Measurements from ENCODE around the gene MPPE1. TPM values are rescaled to one million over a fixed set of nuclear protein-coding genes. Genes with fewer than 3 reads are reported as not detected.

The MPPE1 gene
- total RNA-seq, 2 donors from 2014 or later: 22.3 to 40.5 TPM

GRCh38 chr18:11872479-11873136 is 35.5 kb downstream of the MPPE1 start:
- no peak overlapping the region for H3K4me3 ChIP-seq
- H3K27me3 ChIP-seq (replicated peaks; ENCODE audit: insufficient read depth): no peaks in the 10 kb centered on the region
- H3K27ac ChIP-seq: no peak overlapping the region
- DNase-seq (ENCODE audit: low spot score) (no peak), ATAC-seq (ENCODE audit: insufficient number of reproducible peaks, low FRiP score, low read depth) (no peak)
- H3K9me3 ChIP-seq: no peaks in the 10 kb centered on the region
- H3K36me3 ChIP-seq: no peaks in the 10 kb centered on the region
- peak; percentile 29 for TF ChIP-seq CTCF (IDR thresholded peaks at IDR 0.05)
- H3K4me1 ChIP-seq (ENCODE audit: control insufficient read depth in 1 of 2, low read depth in 2 of 2): no peaks in the 10 kb centered on the region

DNA sequence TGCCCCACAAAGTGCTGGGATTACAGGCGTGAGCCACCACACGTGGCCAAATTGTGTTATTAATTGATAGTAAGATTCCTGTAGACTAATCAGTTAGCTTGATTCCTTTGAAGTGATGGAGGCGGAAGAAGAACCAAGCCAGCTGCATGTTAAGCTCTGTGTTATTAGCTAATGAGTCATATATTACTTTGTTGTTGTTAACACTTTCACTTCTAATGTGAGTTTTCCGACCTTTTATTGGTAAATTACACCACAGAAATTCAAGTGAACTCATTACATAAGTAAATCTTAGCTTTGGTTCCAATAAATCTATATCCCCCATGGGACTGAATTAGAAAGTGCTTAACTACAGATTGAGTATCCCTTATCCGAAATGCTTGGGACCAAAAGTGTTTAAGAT is 36.6 kb downstream of the MPPE1 start:
- ATAC-seq (ENCODE audit: insufficient number of reproducible peaks, low FRiP score, low read depth) (no peak), DNase-seq (ENCODE audit: low spot score) (no peak)
- H3K27ac ChIP-seq: no peak overlapping the region
- H3K9me3 ChIP-seq: no peaks in the 10 kb centered on the region
- H3K4me3 ChIP-seq: no peak overlapping the region
- no peak for TF ChIP-seq CTCF (IDR thresholded peaks at IDR 0.05)
- no peaks in the 10 kb centered on the region for H3K36me3 ChIP-seq
- no peaks in the 10 kb centered on the region for H3K4me1 ChIP-seq (ENCODE audit: control insufficient read depth in 1 of 2, low read depth in 2 of 2)
- no peaks in the 10 kb centered on the region for H3K27me3 ChIP-seq (replicated peaks; ENCODE audit: insufficient read depth)

DNA sequence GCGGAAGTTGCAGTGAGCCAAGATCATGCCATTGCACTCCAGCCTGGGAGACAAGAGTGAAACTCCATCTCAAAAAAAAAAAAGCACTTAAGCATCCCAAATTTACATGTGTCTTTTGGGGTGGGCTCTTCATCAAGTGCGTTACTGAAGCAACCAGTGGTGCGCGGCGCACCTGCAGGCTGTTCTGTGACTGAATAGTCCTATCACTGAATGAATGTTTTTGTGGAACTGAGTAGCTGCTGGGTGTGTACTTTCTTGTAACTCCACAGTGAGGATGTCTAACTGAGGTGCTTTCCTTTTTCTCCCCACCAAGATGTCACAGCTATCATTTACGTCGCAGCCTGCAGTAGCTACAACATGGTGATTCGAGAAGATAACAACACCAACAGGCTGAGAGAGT is 39.9 kb downstream of the MPPE1 start:
- TF ChIP-seq CTCF (IDR thresholded peaks at IDR 0.05): no peak
- DNase-seq (ENCODE audit: low spot score) (no peak), ATAC-seq (ENCODE audit: insufficient number of reproducible peaks, low FRiP score, low read depth) (no peak)
- Histone ChIP-seq H3K9me3 (no peaks in the 10 kb centered on the region), H3K27ac (no peak overlapping the region), H3K4me1 (ENCODE audit: control insufficient read depth in 1 of 2, low read depth in 2 of 2) (no peaks in the 10 kb centered on the region), H3K27me3 (replicated peaks; ENCODE audit: insufficient read depth) (no peaks in the 10 kb centered on the region), H3K36me3 (no peaks in the 10 kb centered on the region), H3K4me3 (no peak overlapping the region)

DNA sequence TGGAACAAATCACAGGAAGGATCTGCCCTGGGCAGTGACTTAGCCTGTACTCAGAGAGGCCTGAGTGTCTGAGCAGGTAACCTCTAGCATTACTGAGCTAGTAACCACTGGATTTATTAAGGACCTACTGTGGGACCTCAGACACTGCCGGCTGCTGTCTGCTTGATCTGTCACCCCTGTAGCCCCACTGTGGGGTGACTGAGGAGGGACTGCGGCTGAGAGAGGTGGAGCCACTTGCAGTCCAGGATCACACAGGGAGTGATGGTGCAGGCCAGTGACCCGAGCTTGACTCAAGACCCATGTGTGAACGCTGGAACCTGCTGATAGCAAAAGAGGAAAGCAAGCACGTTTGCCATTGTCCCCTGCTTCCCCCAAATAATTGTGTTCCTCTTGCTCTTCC is 41.4 kb downstream of the MPPE1 start:
- Histone ChIP-seq H3K4me1 (ENCODE audit: control insufficient read depth in 1 of 2, low read depth in 2 of 2) (no peaks in the 10 kb centered on the region), H3K27ac (no peak overlapping the region), H3K4me3 (no peak overlapping the region), H3K9me3 (no peaks in the 10 kb centered on the region), H3K36me3 (no peaks in the 10 kb centered on the region), H3K27me3 (replicated peaks; ENCODE audit: insufficient read depth) (no peaks in the 10 kb centered on the region)
- no peak for DNase-seq (ENCODE audit: low spot score)
- TF ChIP-seq CTCF (IDR thresholded peaks at IDR 0.05): no peak
- ATAC-seq (ENCODE audit: insufficient number of reproducible peaks, low FRiP score, low read depth): no peak

GRCh38 chr18:11866329-11866728 is 41.8 kb downstream of the MPPE1 start:
- Histone ChIP-seq H3K27me3 (replicated peaks; ENCODE audit: insufficient read depth) (no peaks in the 10 kb centered on the region), H3K4me1 (ENCODE audit: control insufficient read depth in 1 of 2, low read depth in 2 of 2) (no peaks in the 10 kb centered on the region), H3K4me3 (no peak overlapping the region), H3K9me3 (no peaks in the 10 kb centered on the region), H3K36me3 (no peaks in the 10 kb centered on the region), H3K27ac (no peak overlapping the region)
- ATAC-seq (ENCODE audit: insufficient number of reproducible peaks, low FRiP score, low read depth) (no peak), DNase-seq (ENCODE audit: low spot score) (no peak)
- TF ChIP-seq CTCF (IDR thresholded peaks at IDR 0.05): no peak
